HL-60 (cell line): ENCODE data around the gene SLC66A3.

Experiments used
- DNase-seq, 2 experiments: peaks; one replicate each; pipeline ENCODE4 v3.0.0-alpha.2; 2010 to 2020; ENCODE audit warnings: low read depth in 1 of 2, low spot score in 1 of 2
- H3K27ac ChIP-seq: fragments of 250-450 bp; sonication (Bioruptor Pico); replicated peaks from 2 replicates; pipeline ENCODE4 v1.5.1; 2020; ENCODE audit warnings: mild to moderate bottlenecking, moderate library complexity
- H3K27me3 ChIP-seq: fragments of 250-450 bp; sonication (Bioruptor Pico); 2 replicates; pipeline ENCODE4 v1.5.1; 2021; ENCODE audit warnings: mild to moderate bottlenecking, moderate library complexity; ENCODE audit not compliant: insufficient read depth, poor library complexity, severe bottlenecking
- H3K4me3 ChIP-seq: replicated peaks from 2 replicates; pipeline ENCODE4 v1.5.1; 2011; ENCODE audit warnings: mild to moderate bottlenecking, control low read depth, low read length; ENCODE audit not compliant: insufficient read depth
- GABPA ChIP-seq: IDR thresholded peaks from 2 replicates; pipeline ENCODE4 v1.6.1; 2012; ENCODE audit warnings: low read depth
- POLR2AphosphoS5 ChIP-seq: IDR thresholded peaks from 2 replicates; pipeline ENCODE4 v1.6.1; 2012; ENCODE audit warnings: low read depth
- SPI1 ChIP-seq: IDR thresholded peaks from 2 replicates; pipeline ENCODE4 v1.6.1; 2012; ENCODE audit warnings: low read depth, mild to moderate bottlenecking, borderline replicate concordance
- TF ChIP-seq, protein P1 (sequence below): IDR thresholded peaks from one replicate; pipeline ENCODE4 v1.5.1; 2011; ENCODE audit warnings: low read length, control low read depth, inconsistent platforms; ENCODE audit not compliant: insufficient read depth
- TF ChIP-seq, protein P2 (sequence below): IDR thresholded peaks from 2 replicates; pipeline ENCODE4 v1.6.1; 2012; ENCODE audit warnings: low read depth; ENCODE audit not compliant: insufficient replicate concordance

Gene SLC66A3

DNA sequence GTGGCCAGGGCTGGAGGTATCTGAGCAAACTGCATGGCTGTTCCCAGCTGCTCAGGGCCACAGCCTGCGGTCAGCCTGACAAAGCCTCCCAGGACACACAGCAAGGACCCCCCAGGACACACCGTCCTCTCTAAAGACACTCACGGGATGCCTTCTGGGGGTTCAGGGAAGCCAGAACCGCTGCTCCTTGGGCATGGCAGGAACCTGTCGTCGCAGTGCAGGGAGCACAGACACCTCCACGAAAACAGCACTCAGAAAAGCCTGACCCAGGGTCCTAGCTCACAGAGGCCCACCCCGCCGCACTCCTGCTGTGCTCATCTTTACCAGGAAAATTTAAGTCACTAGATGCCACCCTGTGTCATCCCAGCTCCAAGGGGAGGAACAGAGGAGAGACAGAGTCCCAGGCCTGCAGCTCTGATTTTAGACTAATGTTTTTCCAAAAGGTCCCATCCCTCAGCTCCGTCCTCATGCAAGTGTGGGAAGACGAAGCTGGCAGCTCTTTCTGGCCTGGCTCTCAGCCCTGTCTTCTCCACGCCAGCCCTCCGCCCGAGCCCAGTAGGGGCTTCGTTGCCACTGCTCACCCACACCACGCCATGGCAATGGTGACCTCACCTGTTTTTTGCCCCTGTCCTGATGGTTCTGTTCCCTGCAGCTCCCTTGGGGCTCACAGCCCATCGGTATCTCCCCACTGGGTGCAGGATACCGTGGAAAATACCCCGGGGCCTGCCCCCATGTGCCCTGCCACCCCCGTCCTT lies 23.9 kb upstream of the SLC66A3 start:
- no peak overlapping the region for H3K4me3 ChIP-seq
- no peak overlapping the region for H3K27ac ChIP-seq
- TF ChIP-seq, protein P1, sequence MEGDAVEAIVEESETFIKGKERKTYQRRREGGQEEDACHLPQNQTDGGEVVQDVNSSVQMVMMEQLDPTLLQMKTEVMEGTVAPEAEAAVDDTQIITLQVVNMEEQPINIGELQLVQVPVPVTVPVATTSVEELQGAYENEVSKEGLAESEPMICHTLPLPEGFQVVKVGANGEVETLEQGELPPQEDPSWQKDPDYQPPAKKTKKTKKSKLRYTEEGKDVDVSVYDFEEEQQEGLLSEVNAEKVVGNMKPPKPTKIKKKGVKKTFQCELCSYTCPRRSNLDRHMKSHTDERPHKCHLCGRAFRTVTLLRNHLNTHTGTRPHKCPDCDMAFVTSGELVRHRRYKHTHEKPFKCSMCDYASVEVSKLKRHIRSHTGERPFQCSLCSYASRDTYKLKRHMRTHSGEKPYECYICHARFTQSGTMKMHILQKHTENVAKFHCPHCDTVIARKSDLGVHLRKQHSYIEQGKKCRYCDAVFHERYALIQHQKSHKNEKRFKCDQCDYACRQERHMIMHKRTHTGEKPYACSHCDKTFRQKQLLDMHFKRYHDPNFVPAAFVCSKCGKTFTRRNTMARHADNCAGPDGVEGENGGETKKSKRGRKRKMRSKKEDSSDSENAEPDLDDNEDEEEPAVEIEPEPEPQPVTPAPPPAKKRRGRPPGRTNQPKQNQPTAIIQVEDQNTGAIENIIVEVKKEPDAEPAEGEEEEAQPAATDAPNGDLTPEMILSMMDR, result no peak
- TF ChIP-seq POLR2AphosphoS5 (no peak), SPI1 (no peak), GABPA (no peak)
- TF ChIP-seq, protein P2, sequence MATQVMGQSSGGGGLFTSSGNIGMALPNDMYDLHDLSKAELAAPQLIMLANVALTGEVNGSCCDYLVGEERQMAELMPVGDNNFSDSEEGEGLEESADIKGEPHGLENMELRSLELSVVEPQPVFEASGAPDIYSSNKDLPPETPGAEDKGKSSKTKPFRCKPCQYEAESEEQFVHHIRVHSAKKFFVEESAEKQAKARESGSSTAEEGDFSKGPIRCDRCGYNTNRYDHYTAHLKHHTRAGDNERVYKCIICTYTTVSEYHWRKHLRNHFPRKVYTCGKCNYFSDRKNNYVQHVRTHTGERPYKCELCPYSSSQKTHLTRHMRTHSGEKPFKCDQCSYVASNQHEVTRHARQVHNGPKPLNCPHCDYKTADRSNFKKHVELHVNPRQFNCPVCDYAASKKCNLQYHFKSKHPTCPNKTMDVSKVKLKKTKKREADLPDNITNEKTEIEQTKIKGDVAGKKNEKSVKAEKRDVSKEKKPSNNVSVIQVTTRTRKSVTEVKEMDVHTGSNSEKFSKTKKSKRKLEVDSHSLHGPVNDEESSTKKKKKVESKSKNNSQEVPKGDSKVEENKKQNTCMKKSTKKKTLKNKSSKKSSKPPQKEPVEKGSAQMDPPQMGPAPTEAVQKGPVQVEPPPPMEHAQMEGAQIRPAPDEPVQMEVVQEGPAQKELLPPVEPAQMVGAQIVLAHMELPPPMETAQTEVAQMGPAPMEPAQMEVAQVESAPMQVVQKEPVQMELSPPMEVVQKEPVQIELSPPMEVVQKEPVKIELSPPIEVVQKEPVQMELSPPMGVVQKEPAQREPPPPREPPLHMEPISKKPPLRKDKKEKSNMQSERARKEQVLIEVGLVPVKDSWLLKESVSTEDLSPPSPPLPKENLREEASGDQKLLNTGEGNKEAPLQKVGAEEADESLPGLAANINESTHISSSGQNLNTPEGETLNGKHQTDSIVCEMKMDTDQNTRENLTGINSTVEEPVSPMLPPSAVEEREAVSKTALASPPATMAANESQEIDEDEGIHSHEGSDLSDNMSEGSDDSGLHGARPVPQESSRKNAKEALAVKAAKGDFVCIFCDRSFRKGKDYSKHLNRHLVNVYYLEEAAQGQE, result no peak
- H3K27me3 ChIP-seq, result peaks cover 3% of the 10 kb centered on the region
- DNase-seq, result no peak

DNA sequence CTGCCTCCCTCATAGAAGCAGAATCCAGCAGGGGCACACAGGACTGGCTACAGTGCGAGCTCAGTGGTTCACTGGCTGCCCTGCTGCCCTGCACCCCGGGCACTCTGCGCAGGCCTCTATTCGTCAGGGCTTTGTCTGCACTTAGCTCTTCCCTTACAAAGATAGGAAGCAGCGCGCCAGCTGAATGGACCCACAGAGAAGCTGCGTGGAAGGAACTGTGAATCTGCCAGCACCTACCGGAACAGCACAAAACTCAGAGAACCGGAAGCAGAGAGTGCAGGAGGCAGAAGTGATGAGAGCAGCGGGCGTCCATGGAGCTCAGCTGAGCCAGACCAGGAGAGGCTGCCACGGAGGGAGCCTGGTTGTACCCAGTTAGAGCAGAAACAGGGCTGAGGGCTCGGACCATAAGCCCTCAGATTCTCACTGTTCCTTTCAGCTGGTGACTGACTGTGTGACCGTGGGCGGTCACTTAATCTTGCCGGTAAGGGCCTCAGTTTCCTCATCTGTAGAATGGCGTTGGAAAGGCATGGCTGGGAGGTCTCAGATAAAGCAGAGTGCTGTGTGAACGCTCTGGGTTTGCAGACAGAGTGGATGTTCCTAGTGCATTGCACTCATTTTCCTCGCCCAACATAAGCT lies 23.1 kb upstream of the SLC66A3 start:
- DNase-seq, result peak; percentile 49 to 66
- no peak overlapping the region for H3K27ac ChIP-seq
- H3K27me3 ChIP-seq, result peaks cover 3% of the 10 kb centered on the region
- TF ChIP-seq GABPA (peak; percentile 58; the same call in 1 of the 2 replicates), POLR2AphosphoS5 (no peak), SPI1 (peak; percentile 7; the same call in 1 of the 2 replicates)
- TF ChIP-seq, protein P2, result no peak
- TF ChIP-seq, protein P1, result no peak
- H3K4me3 ChIP-seq, result peak overlapping the region; percentile 41

DNA sequence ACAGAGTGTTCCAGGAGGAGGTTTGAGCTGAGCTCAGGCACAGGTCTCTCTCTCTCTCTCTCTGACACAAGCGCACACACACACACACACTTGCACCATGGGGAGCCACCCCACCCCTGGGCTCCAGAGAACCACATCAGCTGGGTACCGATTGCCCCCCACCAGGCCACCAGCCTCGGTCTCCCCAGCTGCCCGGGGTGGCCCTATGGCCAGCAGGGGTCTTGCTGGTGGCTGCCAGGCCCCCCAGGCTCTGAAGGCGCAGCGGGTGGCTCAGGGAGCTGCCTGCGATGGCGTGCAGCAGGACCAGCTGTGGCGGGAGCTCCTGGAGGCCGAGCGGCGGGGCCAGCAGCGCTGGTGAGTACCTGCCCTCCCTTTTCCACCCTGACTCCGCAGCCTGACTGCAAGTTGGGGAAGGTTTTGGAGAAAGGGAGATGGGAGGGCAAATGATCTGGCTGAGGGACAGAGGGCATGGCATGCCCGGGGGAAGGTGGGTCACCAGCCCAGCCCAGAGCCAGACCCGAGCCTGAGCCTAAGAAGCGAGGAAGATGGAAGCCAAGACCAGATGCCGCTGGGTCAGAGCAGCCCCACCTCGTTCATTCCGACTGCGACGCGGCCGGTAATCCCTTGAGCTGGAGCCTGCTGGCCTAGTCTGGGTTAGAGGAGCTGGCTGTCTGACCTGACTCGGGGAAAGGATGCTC lies 21.9 kb upstream of the SLC66A3 start:
- DNase-seq, result no peak
- peaks cover 3% of the 10 kb centered on the region for H3K27me3 ChIP-seq

More for the DNA sequence above, 21.9 kb upstream of the SLC66A3 start:
- no peak for TF ChIP-seq POLR2AphosphoS5
- TF ChIP-seq SPI1, result no peak
- TF ChIP-seq, protein P1, result no peak
- no peak for TF ChIP-seq GABPA
- TF ChIP-seq, protein P2, result no peak
- no peak overlapping the region; the same call in 1 of the 2 replicates for H3K4me3 ChIP-seq
- H3K27ac ChIP-seq, result peak overlapping the region; percentile 37
